HFFc6 (cell line): Measurements from ENCODE around the gene NOP53. TPM values are rescaled to one million over a fixed set of nuclear protein-coding genes. Genes with fewer than 3 reads are reported as not detected.
A peak's percentile ranks its signal among the peaks of the same experiment; 100 is the strongest.
"Not testable (repeated sequence)": the region's sequence is repeated elsewhere in the genome, so short reads cannot be mapped to it uniquely, and the experiment has no call there.

Experiments
- DNase-seq: peaks from one replicate; pipeline ENCODE4 v3.0.0-alpha.2; 2018
- H3K27ac Mint-ChIP-seq: 2 replicates; pipeline ENCODE4 v1.8.0; 2020; ENCODE audit warnings: mild to moderate bottlenecking, mixed read lengths
- H3K27me3 Mint-ChIP-seq: 2 replicates; pipeline ENCODE4 v1.8.0; 2021; ENCODE audit warnings: mild to moderate bottlenecking, moderate library complexity, mixed read lengths; ENCODE audit not compliant: insufficient read depth
- H3K36me3 Mint-ChIP-seq: 2 replicates; pipeline ENCODE4 v1.8.0; 2021; ENCODE audit warnings: low read depth, mixed read lengths
- H3K4me1 Mint-ChIP-seq: 2 replicates; pipeline ENCODE4 v1.8.0; 2020; ENCODE audit warnings: low read depth, mixed read lengths
- H3K4me3 Mint-ChIP-seq: 2 replicates; pipeline ENCODE4 v1.8.0; 2020; ENCODE audit warnings: mild to moderate bottlenecking, moderate library complexity, mixed read lengths
- H3K9me3 Mint-ChIP-seq: 2 replicates; pipeline ENCODE4 v1.8.0; 2020; ENCODE audit warnings: mild to moderate bottlenecking, mixed read lengths
- total RNA-seq, 6 experiments: library from RNA; stranded (reverse); fragmentation: NEBNext Ultra II Directional; extraction: Animal tissue kit (Norgen Biotek cat#: 25700); gene quantifications; 2 replicates in 1 of 6; 3 replicates in 5 of 6; pipeline ENCODE4 v1.2.3, GENCODE V29; 2021
- TF ChIP-seq, protein P1 (sequence below): fragments of 200-600 bp; sonication (generic); IDR thresholded peaks from 2 replicates; pipeline ENCODE4 v1.5.0; 2021; ENCODE audit warnings: antibody characterized with exemption, mild to moderate bottlenecking

The NOP53 gene
- total RNA-seq, 6 experiments from 2014 or later, result 72.7 to 113 (median 106) TPM

DNA sequence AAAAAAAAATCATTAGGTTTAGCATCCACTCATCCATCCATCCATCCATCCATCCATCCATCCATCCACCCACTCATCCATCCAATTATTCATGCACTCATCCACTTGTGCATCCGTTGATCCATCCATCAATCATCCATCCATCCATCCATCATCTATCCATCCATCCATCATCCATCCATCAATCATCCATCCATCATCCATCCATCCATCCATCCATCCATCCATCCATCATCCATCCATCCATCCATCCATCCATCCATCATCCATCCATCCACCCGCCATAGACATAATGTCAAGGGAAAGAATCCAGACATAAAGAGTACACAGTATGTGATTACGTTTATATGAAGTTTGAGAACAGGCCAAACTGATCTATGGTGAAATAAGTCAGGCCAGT, 24.2 kb downstream of the NOP53 start:
- H3K36me3 Mint-ChIP-seq, result no peaks in the 10 kb centered on the region
- DNase-seq, result no peak
- no peaks in the 10 kb centered on the region for H3K4me1 Mint-ChIP-seq
- TF ChIP-seq, protein P1, sequence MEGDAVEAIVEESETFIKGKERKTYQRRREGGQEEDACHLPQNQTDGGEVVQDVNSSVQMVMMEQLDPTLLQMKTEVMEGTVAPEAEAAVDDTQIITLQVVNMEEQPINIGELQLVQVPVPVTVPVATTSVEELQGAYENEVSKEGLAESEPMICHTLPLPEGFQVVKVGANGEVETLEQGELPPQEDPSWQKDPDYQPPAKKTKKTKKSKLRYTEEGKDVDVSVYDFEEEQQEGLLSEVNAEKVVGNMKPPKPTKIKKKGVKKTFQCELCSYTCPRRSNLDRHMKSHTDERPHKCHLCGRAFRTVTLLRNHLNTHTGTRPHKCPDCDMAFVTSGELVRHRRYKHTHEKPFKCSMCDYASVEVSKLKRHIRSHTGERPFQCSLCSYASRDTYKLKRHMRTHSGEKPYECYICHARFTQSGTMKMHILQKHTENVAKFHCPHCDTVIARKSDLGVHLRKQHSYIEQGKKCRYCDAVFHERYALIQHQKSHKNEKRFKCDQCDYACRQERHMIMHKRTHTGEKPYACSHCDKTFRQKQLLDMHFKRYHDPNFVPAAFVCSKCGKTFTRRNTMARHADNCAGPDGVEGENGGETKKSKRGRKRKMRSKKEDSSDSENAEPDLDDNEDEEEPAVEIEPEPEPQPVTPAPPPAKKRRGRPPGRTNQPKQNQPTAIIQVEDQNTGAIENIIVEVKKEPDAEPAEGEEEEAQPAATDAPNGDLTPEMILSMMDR, result no peak
- H3K9me3 Mint-ChIP-seq, result no peaks in the 10 kb centered on the region
- peaks cover 8% of the 10 kb centered on the region for H3K27me3 Mint-ChIP-seq
- no peak overlapping the region for H3K4me3 Mint-ChIP-seq
- no peak overlapping the region for H3K27ac Mint-ChIP-seq

- not testable (repeated sequence) for H3K4me1 Mint-ChIP-seq, H3K27me3 Mint-ChIP-seq, H3K9me3 Mint-ChIP-seq, H3K36me3 Mint-ChIP-seq, H3K4me3 Mint-ChIP-seq, DNase-seq, H3K27ac Mint-ChIP-seq
Measured at GRCh38 chr19:47771291-47771690, 25.9 kb downstream of the NOP53 start.

DNA sequence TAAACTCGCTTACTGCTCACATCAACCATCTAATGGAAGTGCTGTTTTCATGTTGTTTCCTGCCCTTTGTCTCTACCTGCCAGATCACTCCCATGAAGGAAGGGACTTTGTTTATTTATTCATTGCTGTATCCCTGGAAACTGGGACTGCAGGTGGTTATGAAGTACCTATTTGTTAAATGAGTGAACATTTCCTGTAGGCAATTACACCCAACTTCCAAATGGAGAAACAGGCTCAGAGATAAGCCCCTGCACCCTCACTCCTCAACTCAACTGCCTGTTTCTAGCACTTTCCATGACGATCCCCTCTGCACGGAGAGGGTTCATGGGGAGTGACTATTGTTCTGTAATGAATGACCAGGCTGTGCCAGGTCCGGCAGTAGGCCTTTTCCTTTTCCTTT, 31.2 kb downstream of the NOP53 start:
- TF ChIP-seq, protein P1, result no peak

GRCh38 chr19:47777245-47778048, 32.1 kb downstream of the NOP53 start:
- Mint-ChIP-seq H3K27ac (peak overlapping the region; percentile 86; the same call in 1 of the 2 replicates), H3K4me1 (peaks cover 25% of the 10 kb centered on the region), H3K4me3 (peak overlapping the region; percentile 95), H3K36me3 (peaks cover 18% of the 10 kb centered on the region)
- not testable (repeated sequence) for H3K27me3 Mint-ChIP-seq, H3K9me3 Mint-ChIP-seq, DNase-seq

More for the DNA sequence above, 31.2 kb downstream of the NOP53 start:
- H3K9me3 Mint-ChIP-seq, result no peaks in the 10 kb centered on the region
- H3K4me1 Mint-ChIP-seq, result peaks cover 21% of the 10 kb centered on the region
- peaks cover 9% of the 10 kb centered on the region for H3K36me3 Mint-ChIP-seq
- H3K27ac Mint-ChIP-seq, result no peak overlapping the region
- no peak for DNase-seq
- H3K27me3 Mint-ChIP-seq, result no peaks in the 10 kb centered on the region
- H3K4me3 Mint-ChIP-seq, result no peak overlapping the region

GRCh38 chr19:47778049-47778953, 33.0 kb downstream of the NOP53 start, which contains the start of gene SELENOW:
SELENOW (plus strand) TSS chr19:47778703; CDS start chr19:47778786, 83 bp downstream.
- H3K36me3 Mint-ChIP-seq, result peaks cover 21% of the 10 kb centered on the region
- peak within 1 kb of the TSS; percentile 95 for H3K4me3 Mint-ChIP-seq
- TF ChIP-seq, protein P1, result no peak
- no peaks in the 10 kb centered on the region for H3K9me3 Mint-ChIP-seq
- DNase-seq, result peak; percentile 30
- no peaks in the 10 kb centered on the region for H3K27me3 Mint-ChIP-seq
- H3K27ac Mint-ChIP-seq, result peak within 1 kb of the TSS; percentile 86
- peaks cover 25% of the 10 kb centered on the region for H3K4me1 Mint-ChIP-seq

- peaks cover 24% of the 10 kb centered on the region for H3K36me3 Mint-ChIP-seq
- TF ChIP-seq, protein P1, result no peak
- no peaks in the 10 kb centered on the region for H3K9me3 Mint-ChIP-seq
- peaks cover 25% of the 10 kb centered on the region for H3K4me1 Mint-ChIP-seq
- DNase-seq, result no peak
- peak overlapping the region; percentile 62 for H3K27ac Mint-ChIP-seq
- H3K4me3 Mint-ChIP-seq, result peak overlapping the region; percentile 95
- H3K27me3 Mint-ChIP-seq, result no peaks in the 10 kb centered on the region; the same call in 1 of the 2 replicates
Measured at GRCh38 chr19:47778954-47779351, 33.6 kb downstream of the NOP53 start.
